ENCODE results near the gene TGFBI. TPM values are rescaled to one million over a fixed set of nuclear protein-coding genes. Genes with fewer than 3 reads are reported as not detected.
A peak's percentile ranks its signal among the peaks of the same experiment; 100 is the strongest.

The TGFBI gene
- polyA plus RNA-seq, 1 experiment, result 2,219 TPM

GRCh38 chr5:135999406-136000139, 29.2 kb upstream of the TGFBI start:
- Histone ChIP-seq H3K27me3 (ENCODE audit: control insufficient read depth, insufficient read depth, low read length) (no peaks in the 10 kb centered on the region), H3K4me3 (ENCODE audit: low read depth, low read length) (no peak overlapping the region), H3K27ac (ENCODE audit: low read depth, low read length) (peak overlapping the region; percentile 78), H3K9me3 (ENCODE audit: control insufficient read depth, insufficient read depth, low read length) (no peaks in the 10 kb centered on the region)
- peak; percentile 83 for DNase-seq (ENCODE audit: low read depth, low spot score)
- no peak for TF ChIP-seq CTCF (IDR thresholded peaks at IDR 0.05; ENCODE audit: low read depth, low read length)
- POLR2A ChIA-PET, result interaction anchor here (0.5 to 1.3 kb wide), 2 partner anchors 12 to 29 kb away, joined by 3 read pairs; partner anchors contain the start of gene TGFBI
- CTCF ChIA-PET, result no interaction called here

DNA sequence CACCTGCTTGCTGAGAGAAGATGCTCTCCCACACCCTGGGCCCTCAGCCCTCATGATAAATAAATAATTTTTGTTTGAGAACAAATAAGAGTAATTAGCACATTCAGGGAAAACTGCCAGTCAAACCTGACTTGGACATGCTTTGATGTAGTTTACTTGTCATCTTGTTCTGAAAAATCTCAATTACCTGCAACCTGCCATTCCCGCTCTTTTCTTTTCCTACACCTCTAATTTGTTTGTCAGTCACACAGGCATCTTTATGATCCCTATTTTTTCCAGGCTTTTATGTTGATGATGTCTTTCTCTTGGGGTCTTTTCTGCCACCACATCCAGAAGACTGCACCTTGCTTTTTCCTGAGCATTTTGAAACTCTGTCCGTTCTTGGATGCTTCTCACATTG, 28.6 kb upstream of the TGFBI start:
- Histone ChIP-seq H3K27me3 (ENCODE audit: control insufficient read depth, insufficient read depth, low read length) (no peaks in the 10 kb centered on the region), H3K9me3 (ENCODE audit: control insufficient read depth, insufficient read depth, low read length) (no peaks in the 10 kb centered on the region), H3K4me3 (ENCODE audit: low read depth, low read length) (no peak overlapping the region), H3K27ac (ENCODE audit: low read depth, low read length) (peak overlapping the region; percentile 78)
- POLR2A ChIA-PET, result interaction anchor here (1.3 kb wide), 1 partner anchor 28 kb away, joined by 3 read pairs; the partner anchor contains the start of gene TGFBI
- CTCF ChIA-PET, result no interaction called here
- no peak for DNase-seq (ENCODE audit: low read depth, low spot score)
- no peak for TF ChIP-seq CTCF (IDR thresholded peaks at IDR 0.05; ENCODE audit: low read depth, low read length)

DNA sequence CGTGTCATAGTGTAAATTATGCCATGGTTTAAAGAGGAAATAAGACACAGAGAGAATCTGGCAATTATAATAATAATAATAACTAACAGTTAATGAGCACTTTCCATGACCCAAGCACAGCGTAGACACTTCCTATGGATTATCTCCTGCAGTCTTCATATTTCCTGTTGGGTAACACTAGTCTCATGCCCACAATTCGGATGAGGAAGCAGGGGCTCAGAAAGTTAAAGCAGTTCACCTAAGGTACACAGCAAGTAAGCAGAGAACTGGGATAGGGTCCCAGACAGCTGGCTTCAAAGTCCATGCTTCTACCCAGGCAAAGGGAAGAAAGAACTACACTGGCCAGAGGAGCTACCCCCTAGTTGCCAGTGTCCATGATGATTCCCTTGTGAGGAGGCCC, 27.9 kb upstream of the TGFBI start:
- no peak overlapping the region for H3K4me3 ChIP-seq (ENCODE audit: low read depth, low read length)
- no peaks in the 10 kb centered on the region for H3K9me3 ChIP-seq (ENCODE audit: control insufficient read depth, insufficient read depth, low read length)
- no peak for DNase-seq (ENCODE audit: low read depth, low spot score)
- no peaks in the 10 kb centered on the region for H3K27me3 ChIP-seq (ENCODE audit: control insufficient read depth, insufficient read depth, low read length)
- ChIA-PET POLR2A (interaction anchor here (1.2 kb wide), 1 partner anchor 28 kb away, joined by 3 read pairs; the partner anchor contains the start of gene TGFBI), CTCF (no interaction called here)
- TF ChIP-seq CTCF (IDR thresholded peaks at IDR 0.05; ENCODE audit: low read depth, low read length), result no peak
- H3K27ac ChIP-seq (ENCODE audit: low read depth, low read length), result no peak overlapping the region

- POLR2A ChIA-PET, result interaction anchor here (1.2 kb wide), 1 partner anchor 27 kb away, joined by 3 read pairs; the partner anchor contains the start of gene TGFBI
- no peak for TF ChIP-seq CTCF (IDR thresholded peaks at IDR 0.05; ENCODE audit: low read depth, low read length)
- CTCF ChIA-PET, result no interaction called here
Measured at GRCh38 chr5:136001466-136001981, 27.3 kb upstream of the TGFBI start.

GRCh38 chr5:136004436-136004835, 24.4 kb upstream of the TGFBI start:
- Histone ChIP-seq H3K27ac (ENCODE audit: low read depth, low read length) (peak overlapping the region; percentile 50), H3K9me3 (ENCODE audit: control insufficient read depth, insufficient read depth, low read length) (no peaks in the 10 kb centered on the region), H3K4me3 (ENCODE audit: low read depth, low read length) (no peak overlapping the region), H3K27me3 (ENCODE audit: control insufficient read depth, insufficient read depth, low read length) (no peaks in the 10 kb centered on the region)
- POLR2A ChIA-PET, result interaction anchor here (1.0 to 5.2 kb wide), 4 partner anchors 11 to 53 kb away, joined by 7 to 27 read pairs (median 7); partner anchors contain the start of gene TGFBI
- DNase-seq (ENCODE audit: low read depth, low spot score), result no peak
- no peak for TF ChIP-seq CTCF (IDR thresholded peaks at IDR 0.05; ENCODE audit: low read depth, low read length)
- CTCF ChIA-PET, result no interaction called here

More at GRCh38 chr5:136001466-136001981, 27.3 kb upstream of the TGFBI start:
- no peaks in the 10 kb centered on the region for H3K9me3 ChIP-seq (ENCODE audit: control insufficient read depth, insufficient read depth, low read length)
- no peaks in the 10 kb centered on the region for H3K27me3 ChIP-seq (ENCODE audit: control insufficient read depth, insufficient read depth, low read length)
- no peak for DNase-seq (ENCODE audit: low read depth, low spot score)
- H3K27ac ChIP-seq (ENCODE audit: low read depth, low read length), result no peak overlapping the region
- no peak overlapping the region for H3K4me3 ChIP-seq (ENCODE audit: low read depth, low read length)

Measured in AG04450 (cell line).